Chondrocyte (in vitro differentiated cells): ENCODE data around the gene WWOX. TPM values are rescaled to one million over a fixed set of nuclear protein-coding genes. Genes with fewer than 3 reads are reported as not detected.

Experiments used
- DNase-seq: peaks from one replicate; pipeline ENCODE4 v3.0.0; 2021; ENCODE audit warnings: mixed read lengths, low spot score
- H3K27ac Mint-ChIP-seq: one replicate; pipeline ENCODE4 v1.8.0; 2021; ENCODE audit warnings: mild to moderate bottlenecking, moderate library complexity, mixed read lengths; ENCODE audit not compliant: unreplicated experiment
- H3K27me3 Mint-ChIP-seq: 2 replicates; pipeline ENCODE4 v1.8.0; 2021; ENCODE audit warnings: low read depth, mixed read lengths
- H3K36me3 Mint-ChIP-seq: 2 replicates; pipeline ENCODE4 v1.8.0; 2021; ENCODE audit warnings: low read depth, mixed read lengths
- H3K4me1 Mint-ChIP-seq: 2 replicates; pipeline ENCODE4 v1.8.0; 2021; ENCODE audit warnings: low read depth, mild to moderate bottlenecking, mixed read lengths
- H3K4me3 Mint-ChIP-seq: one replicate; pipeline ENCODE4 v1.8.0; 2021; ENCODE audit warnings: mild to moderate bottlenecking, moderate library complexity, mixed read lengths; ENCODE audit not compliant: unreplicated experiment
- H3K9me3 Mint-ChIP-seq: 2 replicates; pipeline ENCODE4 v1.8.0; 2021; ENCODE audit warnings: low read depth, mixed read lengths
- CTCF ChIP-seq: fragments of 200-600 bp; sonication (generic); IDR thresholded peaks from 2 replicates; pipeline ENCODE4 v1.5.0; 2021; ENCODE audit warnings: antibody characterized with exemption, mild to moderate bottlenecking, moderate library complexity
- total RNA-seq: library from RNA; stranded (reverse); gene quantifications from 3 replicates; pipeline ENCODE4 v1.2.1, GENCODE V29; 2021

Gene WWOX
- total RNA-seq, 1 donor from 2014 or later: 12.1 TPM

- no peaks in the 10 kb centered on the region for H3K27me3 Mint-ChIP-seq
- no peaks in the 10 kb centered on the region for H3K9me3 Mint-ChIP-seq
- H3K27ac Mint-ChIP-seq: no peak overlapping the region
- peaks cover 1% of the 10 kb centered on the region for H3K36me3 Mint-ChIP-seq
- no peak for TF ChIP-seq CTCF
- H3K4me3 Mint-ChIP-seq: no peak overlapping the region
- DNase-seq: no peak
- H3K4me1 Mint-ChIP-seq: no peaks in the 10 kb centered on the region
Observed at GRCh38 chr16:78842950-78843349, 743.5 kb downstream of the WWOX start.

GRCh38 chr16:78843978-78844377 is 744.5 kb downstream of the WWOX start:
- TF ChIP-seq CTCF: no peak
- DNase-seq: no peak
- Mint-ChIP-seq H3K36me3 (peaks cover 1% of the 10 kb centered on the region), H3K4me1 (no peaks in the 10 kb centered on the region), H3K27me3 (no peaks in the 10 kb centered on the region), H3K9me3 (peaks cover 3% of the 10 kb centered on the region), H3K27ac (no peak overlapping the region), H3K4me3 (no peak overlapping the region)

- Mint-ChIP-seq H3K9me3 (peaks cover 4% of the 10 kb centered on the region), H3K27ac (no peak overlapping the region), H3K4me1 (no peaks in the 10 kb centered on the region), H3K27me3 (no peaks in the 10 kb centered on the region), H3K4me3 (no peak overlapping the region), H3K36me3 (peaks cover 1% of the 10 kb centered on the region)
- no peak for DNase-seq
- TF ChIP-seq CTCF: no peak
Observed at GRCh38 chr16:78844682-78845081, 745.2 kb downstream of the WWOX start.

- Mint-ChIP-seq H3K36me3 (no peaks in the 10 kb centered on the region), H3K4me1 (no peaks in the 10 kb centered on the region), H3K9me3 (peaks cover 10% of the 10 kb centered on the region), H3K4me3 (no peak overlapping the region), H3K27me3 (no peaks in the 10 kb centered on the region), H3K27ac (no peak overlapping the region)
- no peak for TF ChIP-seq CTCF
- DNase-seq: no peak
Observed at GRCh38 chr16:78851266-78851665, 751.8 kb downstream of the WWOX start.

- peaks cover 13% of the 10 kb centered on the region for H3K9me3 Mint-ChIP-seq
- no peaks in the 10 kb centered on the region for H3K36me3 Mint-ChIP-seq
- H3K27me3 Mint-ChIP-seq: no peaks in the 10 kb centered on the region
- no peak overlapping the region for H3K27ac Mint-ChIP-seq
- no peaks in the 10 kb centered on the region for H3K4me1 Mint-ChIP-seq
- H3K4me3 Mint-ChIP-seq: no peak overlapping the region
- no peak for DNase-seq
- no peak for TF ChIP-seq CTCF
Observed at GRCh38 chr16:78852081-78852635, 752.7 kb downstream of the WWOX start.
